GM18498 (cell line): ENCODE results near the gene MAFB.

ENCODE experiments used
- ATAC-seq: cut with Tn5 transposase; IDR thresholded peaks from one replicate; pipeline ENCODE4 v1.9.1; 2021; ENCODE audit warnings: mild to moderate bottlenecking, moderate library complexity; ENCODE audit not compliant: unreplicated experiment

Gene MAFB

DNA sequence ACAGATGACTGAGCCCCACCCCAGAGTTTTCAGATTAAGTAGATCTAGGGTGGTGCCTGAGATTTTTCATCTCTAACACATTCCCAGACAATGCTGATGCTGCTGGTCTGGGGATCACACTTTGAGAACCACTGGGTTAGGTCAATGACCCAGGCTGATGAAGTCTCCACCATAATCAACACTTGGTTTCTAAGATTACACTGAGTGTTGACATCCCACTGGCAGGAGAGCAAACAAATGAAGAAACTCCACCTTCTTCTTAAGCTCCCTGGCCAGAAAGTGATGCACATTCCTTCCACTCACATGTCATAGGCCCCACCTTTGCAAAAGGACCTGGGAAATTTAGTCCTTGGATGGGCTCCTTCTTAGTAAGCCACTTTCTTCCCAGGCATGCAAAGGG lies 53.1 kb downstream of the MAFB start:
- ATAC-seq, result no peak
